Measurements from ENCODE around the gene LIN28B.

DNA sequence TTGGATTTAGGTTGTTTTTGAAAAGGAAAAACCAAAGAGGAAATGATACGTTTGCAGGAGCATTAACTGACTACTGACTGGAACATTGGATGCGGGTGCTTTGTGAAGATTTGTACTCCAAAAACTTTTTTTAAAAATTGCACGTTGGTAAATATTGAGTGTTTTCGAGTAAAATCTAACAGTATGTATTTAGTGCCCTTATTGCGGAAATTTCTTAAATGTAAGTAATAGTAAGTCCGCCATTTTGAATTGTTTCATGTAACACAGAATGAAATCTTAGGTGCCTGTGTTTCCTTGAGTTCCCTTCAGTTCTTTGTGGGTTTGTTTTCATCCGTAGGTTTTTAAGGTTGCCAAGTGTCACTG is 15.2 kb upstream of the LIN28B start:
- TF ChIP-seq, protein P1, sequence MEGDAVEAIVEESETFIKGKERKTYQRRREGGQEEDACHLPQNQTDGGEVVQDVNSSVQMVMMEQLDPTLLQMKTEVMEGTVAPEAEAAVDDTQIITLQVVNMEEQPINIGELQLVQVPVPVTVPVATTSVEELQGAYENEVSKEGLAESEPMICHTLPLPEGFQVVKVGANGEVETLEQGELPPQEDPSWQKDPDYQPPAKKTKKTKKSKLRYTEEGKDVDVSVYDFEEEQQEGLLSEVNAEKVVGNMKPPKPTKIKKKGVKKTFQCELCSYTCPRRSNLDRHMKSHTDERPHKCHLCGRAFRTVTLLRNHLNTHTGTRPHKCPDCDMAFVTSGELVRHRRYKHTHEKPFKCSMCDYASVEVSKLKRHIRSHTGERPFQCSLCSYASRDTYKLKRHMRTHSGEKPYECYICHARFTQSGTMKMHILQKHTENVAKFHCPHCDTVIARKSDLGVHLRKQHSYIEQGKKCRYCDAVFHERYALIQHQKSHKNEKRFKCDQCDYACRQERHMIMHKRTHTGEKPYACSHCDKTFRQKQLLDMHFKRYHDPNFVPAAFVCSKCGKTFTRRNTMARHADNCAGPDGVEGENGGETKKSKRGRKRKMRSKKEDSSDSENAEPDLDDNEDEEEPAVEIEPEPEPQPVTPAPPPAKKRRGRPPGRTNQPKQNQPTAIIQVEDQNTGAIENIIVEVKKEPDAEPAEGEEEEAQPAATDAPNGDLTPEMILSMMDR (conservative IDR thresholded peaks at IDR 0.05; ENCODE audit: low read depth in 2 of 2): no peak
- TF ChIP-seq, protein P2, sequence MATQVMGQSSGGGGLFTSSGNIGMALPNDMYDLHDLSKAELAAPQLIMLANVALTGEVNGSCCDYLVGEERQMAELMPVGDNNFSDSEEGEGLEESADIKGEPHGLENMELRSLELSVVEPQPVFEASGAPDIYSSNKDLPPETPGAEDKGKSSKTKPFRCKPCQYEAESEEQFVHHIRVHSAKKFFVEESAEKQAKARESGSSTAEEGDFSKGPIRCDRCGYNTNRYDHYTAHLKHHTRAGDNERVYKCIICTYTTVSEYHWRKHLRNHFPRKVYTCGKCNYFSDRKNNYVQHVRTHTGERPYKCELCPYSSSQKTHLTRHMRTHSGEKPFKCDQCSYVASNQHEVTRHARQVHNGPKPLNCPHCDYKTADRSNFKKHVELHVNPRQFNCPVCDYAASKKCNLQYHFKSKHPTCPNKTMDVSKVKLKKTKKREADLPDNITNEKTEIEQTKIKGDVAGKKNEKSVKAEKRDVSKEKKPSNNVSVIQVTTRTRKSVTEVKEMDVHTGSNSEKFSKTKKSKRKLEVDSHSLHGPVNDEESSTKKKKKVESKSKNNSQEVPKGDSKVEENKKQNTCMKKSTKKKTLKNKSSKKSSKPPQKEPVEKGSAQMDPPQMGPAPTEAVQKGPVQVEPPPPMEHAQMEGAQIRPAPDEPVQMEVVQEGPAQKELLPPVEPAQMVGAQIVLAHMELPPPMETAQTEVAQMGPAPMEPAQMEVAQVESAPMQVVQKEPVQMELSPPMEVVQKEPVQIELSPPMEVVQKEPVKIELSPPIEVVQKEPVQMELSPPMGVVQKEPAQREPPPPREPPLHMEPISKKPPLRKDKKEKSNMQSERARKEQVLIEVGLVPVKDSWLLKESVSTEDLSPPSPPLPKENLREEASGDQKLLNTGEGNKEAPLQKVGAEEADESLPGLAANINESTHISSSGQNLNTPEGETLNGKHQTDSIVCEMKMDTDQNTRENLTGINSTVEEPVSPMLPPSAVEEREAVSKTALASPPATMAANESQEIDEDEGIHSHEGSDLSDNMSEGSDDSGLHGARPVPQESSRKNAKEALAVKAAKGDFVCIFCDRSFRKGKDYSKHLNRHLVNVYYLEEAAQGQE (IDR thresholded peaks at IDR 0.05; ENCODE audit: unreplicated experiment): no peak
- no peak for TF ChIP-seq ZNF114 (CRISPR knock-in tag; IDR thresholded peaks at IDR 0.05)
- no peak for TF ChIP-seq EZH2 (IDR thresholded peaks at IDR 0.05; ENCODE audit: low read depth, unreplicated experiment)
- no peak for TF ChIP-seq JUNB (IDR thresholded peaks at IDR 0.05; ENCODE audit: unreplicated experiment)
- no peak for TF ChIP-seq POLR2AphosphoS5 (IDR thresholded peaks at IDR 0.05; ENCODE audit: low read depth)
- no peak for TF ChIP-seq CREB1 (CRISPR knock-in tag; IDR thresholded peaks at IDR 0.05; ENCODE audit: low read depth)
- TF ChIP-seq EZH2phosphoT487 (IDR thresholded peaks at IDR 0.05; ENCODE audit: unreplicated experiment): no peak
